Activated T-helper 1 cell treated with anti-CD3 and anti-CD28 coated beads, Interleukin-12 subunit alpha, Interleukin-12 subunit beta, Interleukin-2, Interleukin-4 antibody, amounts not matched to agents 30 ng/mL and 10 ng/mL and 1 ng/mL, durations not matched to agents 14 hours and 24 hours and 36 hours (primary cell): Measurements from ENCODE around the gene DUSP9. TPM values are rescaled to one million over a fixed set of nuclear protein-coding genes. Genes with fewer than 3 reads are reported as not detected.
A peak's percentile ranks its signal among the peaks of the same experiment; 100 is the strongest.

Experiments used
- DNase-seq: peaks from one replicate; pipeline ENCODE4 v3.0.0; 2021; ENCODE audit warnings: low spot score
- H3K27ac Mint-ChIP-seq: one replicate; pipeline ENCODE4 v1.8.0; 2021; ENCODE audit warnings: mild to moderate bottlenecking, mixed read lengths
- H3K27me3 Mint-ChIP-seq: one replicate; pipeline ENCODE4 v1.8.0; 2022; ENCODE audit warnings: mild to moderate bottlenecking, moderate library complexity, mixed read lengths; ENCODE audit not compliant: insufficient read depth
- H3K36me3 Mint-ChIP-seq: one replicate; pipeline ENCODE4 v1.8.0; 2021; ENCODE audit warnings: low read depth, mixed read lengths
- H3K4me1 Mint-ChIP-seq: one replicate; pipeline ENCODE4 v1.8.0; 2021; ENCODE audit warnings: low read depth, mixed read lengths
- H3K4me3 Mint-ChIP-seq: one replicate; pipeline ENCODE4 v1.8.0; 2021; ENCODE audit warnings: mild to moderate bottlenecking, moderate library complexity, mixed read lengths
- H3K9me3 Mint-ChIP-seq: one replicate; pipeline ENCODE4 v1.8.0; 2021; ENCODE audit warnings: mixed read lengths
- intact Hi-C: fragments of 100-400 bp; cut with micrococcal nuclease; formaldehyde crosslinking; loops from one replicate; pipeline ENCODE4 v1.15.1; 2024
- total RNA-seq: library from RNA; stranded (reverse); gene quantifications from 2 replicates; pipeline ENCODE4 v1.2.3, GENCODE V29; 2022

DUSP9 gene
- total RNA-seq, 1 donor from 2014 or later: 0.10 TPM

DNA sequence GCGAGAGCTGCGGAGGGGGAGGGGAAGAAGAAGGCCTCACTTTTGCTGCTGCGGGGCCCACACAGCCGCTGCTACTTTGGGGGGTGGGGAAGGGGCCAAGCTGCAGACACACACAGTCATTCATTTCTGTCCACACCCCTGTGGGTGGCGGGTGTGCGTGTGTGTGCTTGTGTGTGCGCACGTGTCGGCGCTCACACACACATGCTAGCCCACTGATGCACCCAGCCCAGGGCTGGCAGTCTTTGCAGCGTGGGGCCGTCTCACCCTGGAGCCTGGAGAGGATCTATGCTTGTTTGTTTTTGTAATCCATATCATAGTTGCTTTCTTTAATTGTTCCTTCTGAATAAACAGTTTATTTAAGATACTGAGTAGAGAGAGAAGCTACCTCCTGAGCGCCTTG lies 4.0 kb downstream of the DUSP9 start:
- Mint-ChIP-seq H3K4me1 (no peaks in the 10 kb centered on the region), H3K4me3 (no peak overlapping the region), H3K36me3 (no peaks in the 10 kb centered on the region), H3K27me3 (peaks cover 14% of the 10 kb centered on the region), H3K9me3 (no peaks in the 10 kb centered on the region), H3K27ac (no peak overlapping the region)
- DNase-seq: no peak
- intact Hi-C loops: no loop called here

DNA sequence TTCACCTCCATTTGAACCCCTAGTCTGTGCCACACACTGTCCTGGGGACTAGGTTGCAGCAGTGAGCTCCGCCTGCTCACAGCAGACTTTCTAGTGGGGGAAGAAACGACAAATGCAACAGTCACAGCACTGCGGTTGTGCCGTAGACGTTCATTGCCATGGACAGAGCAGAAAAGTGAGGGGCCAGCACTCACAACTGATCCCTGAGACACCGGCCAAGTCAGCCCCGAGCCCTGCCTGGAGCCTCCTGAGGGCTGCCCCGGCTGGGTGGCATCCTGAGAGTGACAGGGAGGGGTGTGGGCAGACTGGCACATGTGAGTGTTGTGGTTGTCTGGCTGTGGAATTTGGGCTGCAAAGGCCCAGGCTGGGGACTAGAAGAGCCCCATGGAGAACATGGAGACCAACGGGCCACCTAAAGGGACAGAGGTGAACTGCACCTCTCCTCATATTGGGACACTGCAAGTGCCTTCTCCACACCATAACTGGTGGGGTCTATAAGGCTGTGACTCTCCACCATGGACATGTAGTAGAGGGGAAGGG lies 4.6 kb downstream of the DUSP9 start:
- H3K4me1 Mint-ChIP-seq: no peaks in the 10 kb centered on the region
- intact Hi-C loops: no loop called here
- DNase-seq: no peak
- H3K9me3 Mint-ChIP-seq: no peaks in the 10 kb centered on the region
- peaks cover 10% of the 10 kb centered on the region for H3K27me3 Mint-ChIP-seq
- H3K36me3 Mint-ChIP-seq: no peaks in the 10 kb centered on the region
- no peak overlapping the region for H3K4me3 Mint-ChIP-seq
- no peak overlapping the region for H3K27ac Mint-ChIP-seq

- intact Hi-C loops: no loop called here
- H3K4me1 Mint-ChIP-seq: no peaks in the 10 kb centered on the region
- H3K36me3 Mint-ChIP-seq: no peaks in the 10 kb centered on the region
- H3K27me3 Mint-ChIP-seq: peaks cover 6% of the 10 kb centered on the region
- no peaks in the 10 kb centered on the region for H3K9me3 Mint-ChIP-seq
- H3K27ac Mint-ChIP-seq: no peak overlapping the region
- no peak overlapping the region for H3K4me3 Mint-ChIP-seq
- no peak for DNase-seq
Measured at GRCh38 chrX:153653556-153653955, 6.6 kb downstream of the DUSP9 start.

- Mint-ChIP-seq H3K27ac (no peak overlapping the region), H3K36me3 (no peaks in the 10 kb centered on the region), H3K4me3 (no peak overlapping the region), H3K9me3 (no peaks in the 10 kb centered on the region), H3K27me3 (peaks cover 14% of the 10 kb centered on the region), H3K4me1 (no peaks in the 10 kb centered on the region)
- intact Hi-C loops: no loop called here
- DNase-seq: no peak
Measured at GRCh38 chrX:153657161-153657560, 10.2 kb downstream of the DUSP9 start.

DNA sequence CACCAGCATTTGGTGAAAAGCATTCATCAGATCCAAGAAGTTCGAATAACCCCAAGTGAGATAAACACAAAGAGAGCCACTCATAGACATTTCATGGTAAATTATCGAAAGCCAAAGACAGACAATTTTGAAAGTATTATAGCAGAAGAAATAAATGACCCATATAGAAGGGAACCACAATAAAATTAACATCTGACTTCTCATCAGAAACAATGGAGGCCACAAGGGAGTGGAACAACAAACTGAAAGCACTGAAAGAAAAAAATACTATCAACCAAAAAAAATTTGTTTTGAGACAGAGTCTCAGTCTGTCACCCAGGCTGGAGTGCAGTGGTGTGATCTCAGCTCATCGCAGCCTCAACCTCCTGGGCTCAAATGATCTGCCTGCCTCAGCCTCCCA lies 12.3 kb downstream of the DUSP9 start:
- intact Hi-C loops: no loop called here

GRCh38 chrX:153662266-153662665 lies 15.3 kb downstream of the DUSP9 start:
- Mint-ChIP-seq H3K4me1 (no peaks in the 10 kb centered on the region), H3K36me3 (no peaks in the 10 kb centered on the region), H3K9me3 (no peaks in the 10 kb centered on the region), H3K27ac (no peak overlapping the region), H3K27me3 (peaks cover 21% of the 10 kb centered on the region), H3K4me3 (peak overlapping the region; percentile 37)
- peak; percentile 11 for DNase-seq
- intact Hi-C loops: loop anchor here (1.0 kb wide), 2 partner anchors 123 to 703 kb away; no protein-coding TSS in a partner anchor

More for the DNA sequence above, 12.3 kb downstream of the DUSP9 start:
- Mint-ChIP-seq H3K4me3 (no peak overlapping the region), H3K27ac (no peak overlapping the region), H3K9me3 (no peaks in the 10 kb centered on the region), H3K4me1 (no peaks in the 10 kb centered on the region), H3K36me3 (no peaks in the 10 kb centered on the region), H3K27me3 (peaks cover 20% of the 10 kb centered on the region)
- DNase-seq: no peak

DNA sequence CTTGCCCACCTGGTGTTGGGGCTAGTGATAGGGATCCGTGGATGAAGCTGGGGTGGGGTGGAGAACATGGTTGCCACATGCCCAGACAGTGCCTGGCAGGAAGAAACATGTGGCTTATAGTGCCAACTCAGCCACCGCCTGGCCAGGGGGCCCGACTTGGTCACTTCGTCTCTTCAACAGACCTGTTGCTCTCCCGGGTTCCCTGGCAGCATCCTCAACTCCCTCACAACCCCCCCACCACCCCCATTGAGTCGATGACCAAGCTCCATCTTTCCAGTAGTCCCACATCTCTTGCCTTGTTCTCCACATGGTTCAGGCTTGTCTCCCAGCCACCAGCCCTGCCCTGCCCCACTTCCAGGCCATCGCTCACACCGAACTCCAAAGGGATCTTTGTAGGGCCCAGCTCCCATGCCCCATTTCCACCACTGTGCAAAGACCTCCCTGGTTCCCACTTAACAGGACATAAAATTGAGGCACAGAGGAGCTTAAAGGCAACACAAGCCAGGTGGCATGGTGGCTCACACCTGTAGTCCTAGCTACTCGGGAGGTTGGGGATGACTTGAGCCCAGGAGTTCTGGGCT lies 18.8 kb downstream of the DUSP9 start:
- no peak overlapping the region for H3K27ac Mint-ChIP-seq
- intact Hi-C loops: no loop called here
- H3K27me3 Mint-ChIP-seq: peaks cover 21% of the 10 kb centered on the region
- H3K4me3 Mint-ChIP-seq: no peak overlapping the region
- H3K36me3 Mint-ChIP-seq: no peaks in the 10 kb centered on the region
- peaks cover 7% of the 10 kb centered on the region for H3K4me1 Mint-ChIP-seq
- DNase-seq: no peak
- no peaks in the 10 kb centered on the region for H3K9me3 Mint-ChIP-seq

DNA sequence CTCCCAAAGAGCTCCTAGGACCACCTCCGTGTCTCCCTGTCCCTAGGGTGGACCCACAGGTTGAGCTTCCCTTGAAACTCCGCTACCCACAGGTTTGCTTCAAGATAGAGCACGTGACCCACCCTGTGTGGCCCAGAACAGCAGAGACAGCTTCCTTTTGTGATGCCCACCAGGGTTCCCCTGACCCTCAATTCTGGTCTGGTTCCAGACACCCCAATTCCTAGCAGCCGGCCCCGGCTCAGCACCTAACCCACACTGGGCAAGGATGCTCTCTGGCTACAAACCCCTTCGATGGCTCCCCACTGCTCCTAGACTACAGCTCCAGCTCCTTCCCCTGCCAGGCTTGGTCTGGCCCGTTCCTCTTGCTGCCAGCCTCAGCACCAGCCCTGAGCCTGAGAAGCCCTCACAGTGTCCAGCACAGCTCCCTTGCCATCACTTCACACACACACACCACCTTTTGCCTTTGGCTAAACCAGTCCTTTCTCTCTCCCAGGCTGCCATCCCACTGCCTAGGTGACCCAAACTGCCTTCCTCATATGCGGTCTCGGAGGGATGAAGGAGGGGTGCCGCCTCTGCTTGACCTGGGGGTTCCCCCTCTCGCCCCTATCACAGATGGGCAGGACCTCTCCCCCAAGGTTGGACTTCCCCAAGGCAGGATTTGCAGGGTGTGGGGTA lies 20.4 kb downstream of the DUSP9 start:
- Mint-ChIP-seq H3K4me1 (peaks cover 7% of the 10 kb centered on the region), H3K27me3 (peaks cover 8% of the 10 kb centered on the region), H3K27ac (no peak overlapping the region), H3K36me3 (no peaks in the 10 kb centered on the region), H3K4me3 (peak overlapping the region; percentile 79), H3K9me3 (no peaks in the 10 kb centered on the region)
- intact Hi-C loops: no loop called here
- DNase-seq: no peak

- Mint-ChIP-seq H3K27ac (no peak overlapping the region), H3K27me3 (peaks cover 8% of the 10 kb centered on the region), H3K9me3 (no peaks in the 10 kb centered on the region)
Measured at GRCh38 chrX:153667956-153668396, 21.0 kb downstream of the DUSP9 start.

GRCh38 chrX:153668423-153669173 lies 21.6 kb downstream of the DUSP9 start:
- no peaks in the 10 kb centered on the region for H3K9me3 Mint-ChIP-seq
- H3K36me3 Mint-ChIP-seq: no peaks in the 10 kb centered on the region
- peaks cover 8% of the 10 kb centered on the region for H3K27me3 Mint-ChIP-seq
- DNase-seq: no peak
- H3K27ac Mint-ChIP-seq: no peak overlapping the region
- H3K4me1 Mint-ChIP-seq: peaks cover 7% of the 10 kb centered on the region
- no peak overlapping the region for H3K4me3 Mint-ChIP-seq
- intact Hi-C loops: loop anchor here (1.0 to 2.0 kb wide), 6 partner anchors 58 to 728 kb away; no protein-coding TSS in a partner anchor

More at GRCh38 chrX:153667956-153668396, 21.0 kb downstream of the DUSP9 start:
- no peaks in the 10 kb centered on the region for H3K36me3 Mint-ChIP-seq
- DNase-seq: peak; percentile 57
- peaks cover 7% of the 10 kb centered on the region for H3K4me1 Mint-ChIP-seq
- intact Hi-C loops: loop anchor here (1.0 to 2.0 kb wide), 6 partner anchors 57 to 727 kb away; no protein-coding TSS in a partner anchor
- H3K4me3 Mint-ChIP-seq: peak overlapping the region; percentile 79

- DNase-seq: no peak
- H3K4me3 Mint-ChIP-seq: no peak overlapping the region
- peaks cover 7% of the 10 kb centered on the region for H3K4me1 Mint-ChIP-seq
- H3K27ac Mint-ChIP-seq: no peak overlapping the region
- H3K27me3 Mint-ChIP-seq: peaks cover 11% of the 10 kb centered on the region
- H3K9me3 Mint-ChIP-seq: no peaks in the 10 kb centered on the region
- intact Hi-C loops: loop anchor here (2.0 kb wide), 4 partner anchors 59 to 729 kb away; no protein-coding TSS in a partner anchor
- H3K36me3 Mint-ChIP-seq: no peaks in the 10 kb centered on the region
Measured at GRCh38 chrX:153669174-153669890, 22.3 kb downstream of the DUSP9 start.
